Loucy (cell line): ENCODE data around the gene TMBIM4.

ENCODE experiments used
- H2AFZ ChIP-seq: fragments of 200-600 bp; sonication (generic); 2 replicates; pipeline ENCODE4 v1.6.0; 2016; ENCODE audit warnings: antibody characterized with exemption, mild to moderate bottlenecking, low read length, moderate library complexity
- H3F3A ChIP-seq: fragments of 200-600 bp; 2 replicates; pipeline ENCODE4 v1.6.0; 2016; ENCODE audit warnings: antibody characterized with exemption, low read depth, mild to moderate bottlenecking
- H3K27me3 ChIP-seq: fragments of 200-600 bp; sonication (generic); 2 replicates; pipeline ENCODE4 v1.6.1; 2014; ENCODE audit warnings: low read length, mild to moderate bottlenecking; ENCODE audit not compliant: insufficient read depth, poor library complexity, severe bottlenecking
- H3K36me3 ChIP-seq: fragments of 200-600 bp; sonication (generic); 2 replicates; pipeline ENCODE4 v1.6.1; 2016; ENCODE audit warnings: low read length; ENCODE audit not compliant: insufficient read depth
- H3K4me1 ChIP-seq: fragments of 200-600 bp; sonication (generic); 2 replicates; pipeline ENCODE4 v1.5.1; 2014; ENCODE audit warnings: low read length, mild to moderate bottlenecking; ENCODE audit not compliant: insufficient read depth, poor library complexity, severe bottlenecking
- H3K4me2 ChIP-seq: fragments of 200-600 bp; sonication (generic); 2 replicates; pipeline ENCODE4 v1.6.0; 2014; ENCODE audit warnings: antibody characterized with exemption, low read length, low read depth, mild to moderate bottlenecking; ENCODE audit not compliant: poor library complexity, severe bottlenecking
- H3K4me3 ChIP-seq: fragments of 200-600 bp; sonication (generic); 2 replicates; pipeline ENCODE4 v1.5.1; 2014; ENCODE audit warnings: low read length, mild to moderate bottlenecking, mixed read lengths; ENCODE audit not compliant: poor library complexity, severe bottlenecking
- H3K79me2 ChIP-seq: fragments of 200-600 bp; sonication (generic); 2 replicates; pipeline ENCODE4 v1.6.1; 2014; ENCODE audit warnings: low read length; ENCODE audit not compliant: insufficient read depth
- H3K9ac ChIP-seq: fragments of 200-600 bp; sonication (generic); 2 replicates; pipeline ENCODE4 v1.6.0; 2014; ENCODE audit warnings: mild to moderate bottlenecking, low read depth, low read length, moderate library complexity; ENCODE audit not compliant: poor library complexity, severe bottlenecking
- H3K9me2 ChIP-seq: fragments of 200-600 bp; sonication (generic); replicated peaks from 2 replicates; pipeline ENCODE4 v1.6.1; 2016; ENCODE audit warnings: low read depth, low read length, mixed read lengths
- H3K9me3 ChIP-seq: fragments of 200-600 bp; sonication (generic); 2 replicates; pipeline ENCODE4 v1.6.1; 2014; ENCODE audit warnings: mild to moderate bottlenecking, antibody characterized with exemption, low read length, low read depth; ENCODE audit not compliant: insufficient read depth
- H4K20me1 ChIP-seq: fragments of 200-600 bp; sonication (generic); 2 replicates; pipeline ENCODE4 v1.6.0; 2014; ENCODE audit warnings: antibody characterized with exemption, low read length, mild to moderate bottlenecking; ENCODE audit not compliant: insufficient read depth, poor library complexity, severe bottlenecking
- CTCF ChIP-seq: fragments of 200-600 bp; sonication (generic); conservative IDR thresholded peaks from 2 replicates; pipeline ENCODE4 v1.5.1; 2014; ENCODE audit warnings: mild to moderate bottlenecking, antibody characterized with exemption, low read length
- EZH2phosphoT487 ChIP-seq: fragments of 200-600 bp; IDR thresholded peaks from 2 replicates; pipeline ENCODE4 v1.6.1; 2018; ENCODE audit warnings: antibody characterized with exemption, mild to moderate bottlenecking, moderate library complexity, borderline replicate concordance

Gene TMBIM4

DNA sequence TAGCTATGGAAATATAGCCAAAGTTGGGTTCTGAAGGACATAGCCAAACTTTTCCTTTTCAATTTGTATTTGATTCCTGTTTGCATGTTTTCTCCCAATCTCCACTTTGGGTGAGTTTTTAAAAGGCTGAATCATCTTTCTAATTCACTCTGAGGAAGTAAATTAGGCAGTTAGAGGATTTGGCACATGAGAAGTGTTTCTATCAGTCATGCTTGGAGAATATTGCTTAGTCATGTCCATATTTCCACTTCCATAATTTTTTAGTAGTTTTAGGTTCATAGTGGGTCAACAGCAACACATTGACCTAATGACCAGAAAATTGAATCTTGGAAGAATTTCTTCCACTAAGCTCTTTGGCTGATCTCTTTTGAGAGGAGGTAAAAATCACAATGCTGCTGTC lies 41.0 kb upstream of the TMBIM4 start:
- Histone ChIP-seq H3K4me3 (no peak overlapping the region), H4K20me1 (no peaks in the 10 kb centered on the region), H3K9me2 (no peaks in the 10 kb centered on the region), H2AFZ (no peak overlapping the region), H3K9ac (no peak overlapping the region), H3K4me2 (no peak overlapping the region), H3K27me3 (peaks cover 13% of the 10 kb centered on the region), H3K9me3 (no peaks in the 10 kb centered on the region), H3F3A (no peaks in the 10 kb centered on the region), H3K4me1 (peaks cover 5% of the 10 kb centered on the region), H3K36me3 (no peaks in the 10 kb centered on the region), H3K79me2 (no peaks in the 10 kb centered on the region)
- TF ChIP-seq CTCF (no peak), EZH2phosphoT487 (no peak)

GRCh38 chr12:66206141-66206540 lies 36.3 kb upstream of the TMBIM4 start:
- Histone ChIP-seq H3K9me2 (no peaks in the 10 kb centered on the region), H3K9ac (no peak overlapping the region), H3K4me3 (no peak overlapping the region), H4K20me1 (no peaks in the 10 kb centered on the region), H3K79me2 (no peaks in the 10 kb centered on the region), H3K4me2 (no peak overlapping the region), H3K36me3 (no peaks in the 10 kb centered on the region), H3F3A (no peaks in the 10 kb centered on the region), H3K9me3 (no peaks in the 10 kb centered on the region), H2AFZ (no peak overlapping the region), H3K27me3 (peaks cover 23% of the 10 kb centered on the region), H3K4me1 (no peaks in the 10 kb centered on the region)
- TF ChIP-seq EZH2phosphoT487, result no peak
- TF ChIP-seq CTCF, result no peak

GRCh38 chr12:66203820-66204219 lies 34.0 kb upstream of the TMBIM4 start:
- no peaks in the 10 kb centered on the region for H3K36me3 ChIP-seq
- no peaks in the 10 kb centered on the region for H4K20me1 ChIP-seq
- no peaks in the 10 kb centered on the region for H3F3A ChIP-seq
- H3K27me3 ChIP-seq, result peaks cover 23% of the 10 kb centered on the region
- H3K9me2 ChIP-seq, result no peaks in the 10 kb centered on the region
- no peak overlapping the region for H2AFZ ChIP-seq
- H3K79me2 ChIP-seq, result no peaks in the 10 kb centered on the region
- H3K4me3 ChIP-seq, result no peak overlapping the region
- no peak overlapping the region for H3K4me2 ChIP-seq
- no peak for TF ChIP-seq EZH2phosphoT487
- no peak for TF ChIP-seq CTCF
- H3K9me3 ChIP-seq, result no peaks in the 10 kb centered on the region
- no peak overlapping the region for H3K9ac ChIP-seq
- no peaks in the 10 kb centered on the region for H3K4me1 ChIP-seq
